22Rv1 (cell line): ENCODE results near the gene TIAM2.
"Not testable (repeated sequence)": the region's sequence is repeated elsewhere in the genome, so short reads cannot be mapped to it uniquely, and the experiment has no call there.

Experiments
- H3K27ac ChIP-seq: fragments of 450-650 bp; 2 replicates; pipeline ENCODE4 v1.5.1; 2017
- CTCF ChIP-seq: fragments of 450-650 bp; IDR thresholded peaks from 2 replicates; pipeline ENCODE4 v1.5.1; 2017; ENCODE audit warnings: mild to moderate bottlenecking
- ZFX ChIP-seq: fragments of 450-650 bp; IDR thresholded peaks from 2 replicates; pipeline ENCODE4 v1.6.1; 2017; ENCODE audit warnings: antibody characterized with exemption, borderline replicate concordance

The TIAM2 gene

GRCh38 chr6:155013457-155013876 is 18.4 kb downstream of the TIAM2 start:
- TF ChIP-seq CTCF: no peak
- TF ChIP-seq ZFX: no peak

GRCh38 chr6:155014137-155014536 is 19.0 kb downstream of the TIAM2 start:
- H3K27ac ChIP-seq: no peak overlapping the region
- TF ChIP-seq CTCF: no peak

More at GRCh38 chr6:155013457-155013876, 18.4 kb downstream of the TIAM2 start:
- H3K27ac ChIP-seq: no peak overlapping the region

- TF ChIP-seq CTCF: no peak
- no peak for TF ChIP-seq ZFX
- no peak overlapping the region for H3K27ac ChIP-seq
These were observed 19.7 kb downstream of the TIAM2 start for GRCh38 chr6:155014670-155015300.

- H3K27ac ChIP-seq: not testable (repeated sequence)
These were observed 23.3 kb downstream of the TIAM2 start for GRCh38 chr6:155018415-155018814.

- no peak overlapping the region for H3K27ac ChIP-seq
These were observed 26.6 kb downstream of the TIAM2 start for GRCh38 chr6:155021680-155022079.

GRCh38 chr6:155022721-155023120 is 27.6 kb downstream of the TIAM2 start:
- no peak for TF ChIP-seq ZFX
- TF ChIP-seq CTCF: no peak
- H3K27ac ChIP-seq: no peak overlapping the region

More at GRCh38 chr6:155021680-155022079, 26.6 kb downstream of the TIAM2 start:
- no peak for TF ChIP-seq ZFX
- no peak for TF ChIP-seq CTCF

- TF ChIP-seq ZFX: no peak
- no peak for TF ChIP-seq CTCF
These were observed 28.6 kb downstream of the TIAM2 start for GRCh38 chr6:155023717-155024116.

More at GRCh38 chr6:155023717-155024116, 28.6 kb downstream of the TIAM2 start:
- H3K27ac ChIP-seq: no peak overlapping the region
